NCI-H345 treated with DMSO at 0.1 percent for 48 hours (cell line): ENCODE data around the gene IGSF9B.

Experiments used
- DNase-seq: peaks from one replicate; lab custom pipeline; 2025; ENCODE audit not compliant: unreplicated experiment; lab: John Stamatoyannopoulos, UW

Gene IGSF9B

DNA sequence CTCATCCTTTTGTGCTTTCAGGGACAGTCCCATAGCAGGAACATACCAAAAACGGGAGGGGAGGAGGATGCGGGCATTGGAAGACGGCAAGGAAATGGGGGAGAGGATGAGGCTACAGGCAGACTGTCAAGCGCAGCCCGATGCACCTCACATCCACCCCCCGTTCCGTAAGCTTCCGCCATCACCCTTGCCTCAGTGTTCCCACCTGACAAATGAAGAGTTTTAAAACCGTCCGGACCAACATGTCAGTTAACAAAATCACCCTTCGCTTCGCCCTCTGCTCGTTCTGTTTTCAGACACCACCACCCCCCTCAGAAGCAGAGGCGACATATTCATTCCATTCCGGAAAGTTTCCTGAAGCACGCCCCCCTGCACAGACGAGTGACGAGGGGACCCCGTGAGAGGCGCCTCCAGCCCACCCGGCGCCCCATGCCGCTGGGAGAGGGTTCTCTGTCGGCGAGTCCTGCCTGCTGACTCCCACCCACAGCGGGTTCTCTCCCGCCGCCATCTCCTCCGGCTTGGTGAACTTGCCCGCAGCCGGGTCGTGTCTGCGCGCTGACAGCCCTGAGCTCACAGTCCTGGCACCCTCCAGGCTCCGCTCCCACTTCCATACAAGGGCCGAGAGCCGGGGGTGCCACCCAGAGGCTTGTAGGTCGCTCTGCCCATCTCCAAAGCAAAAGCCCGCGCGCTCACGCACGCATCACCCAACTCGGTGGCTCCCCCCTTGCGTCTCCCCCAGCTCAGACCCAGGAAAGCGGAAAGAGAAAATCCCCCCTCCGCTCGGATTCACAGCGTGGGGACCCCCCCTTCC is 1.5 kb downstream of the IGSF9B start:
- DNase-seq, result no peak

DNA sequence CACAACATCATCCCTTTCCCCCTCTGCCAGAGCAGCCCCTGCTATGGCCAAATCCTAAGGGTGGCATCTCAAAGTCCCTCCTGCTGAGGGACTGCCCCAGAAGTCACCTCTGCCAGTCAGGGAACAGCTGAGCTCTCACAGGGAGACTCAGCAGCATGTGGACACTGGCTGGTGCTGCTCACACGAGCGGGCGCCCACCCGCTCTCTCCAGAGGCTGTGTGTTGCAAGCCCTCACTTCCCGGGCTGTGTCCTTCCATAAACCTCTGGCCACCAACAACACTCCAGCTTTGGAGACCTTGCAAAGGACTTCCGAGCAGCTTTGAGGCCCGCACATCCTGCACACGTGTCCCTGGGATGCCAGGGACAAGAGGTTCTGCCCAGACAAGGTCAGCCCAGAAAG is 2.8 kb downstream of the IGSF9B start:
- DNase-seq, result no peak

DNA sequence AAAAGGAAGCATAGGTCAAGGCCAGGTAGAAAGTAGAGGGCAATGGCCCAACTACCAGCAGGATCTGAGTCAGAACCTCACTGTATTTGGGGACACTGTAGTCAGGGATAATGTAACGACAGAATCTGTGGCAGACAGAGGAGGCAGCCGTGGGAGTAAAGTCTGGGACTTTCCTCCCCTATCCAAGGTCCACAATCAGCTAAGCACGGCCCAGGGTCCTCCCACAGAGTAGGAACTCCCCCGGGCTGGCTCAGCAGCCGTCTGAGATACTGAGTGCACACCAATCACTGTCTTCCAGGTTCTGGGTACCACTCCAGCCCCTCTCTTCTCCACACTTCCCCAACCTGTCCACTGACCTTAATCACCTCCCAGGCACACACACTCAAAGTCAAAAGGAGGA is 3.2 kb downstream of the IGSF9B start:
- DNase-seq, result no peak

DNA sequence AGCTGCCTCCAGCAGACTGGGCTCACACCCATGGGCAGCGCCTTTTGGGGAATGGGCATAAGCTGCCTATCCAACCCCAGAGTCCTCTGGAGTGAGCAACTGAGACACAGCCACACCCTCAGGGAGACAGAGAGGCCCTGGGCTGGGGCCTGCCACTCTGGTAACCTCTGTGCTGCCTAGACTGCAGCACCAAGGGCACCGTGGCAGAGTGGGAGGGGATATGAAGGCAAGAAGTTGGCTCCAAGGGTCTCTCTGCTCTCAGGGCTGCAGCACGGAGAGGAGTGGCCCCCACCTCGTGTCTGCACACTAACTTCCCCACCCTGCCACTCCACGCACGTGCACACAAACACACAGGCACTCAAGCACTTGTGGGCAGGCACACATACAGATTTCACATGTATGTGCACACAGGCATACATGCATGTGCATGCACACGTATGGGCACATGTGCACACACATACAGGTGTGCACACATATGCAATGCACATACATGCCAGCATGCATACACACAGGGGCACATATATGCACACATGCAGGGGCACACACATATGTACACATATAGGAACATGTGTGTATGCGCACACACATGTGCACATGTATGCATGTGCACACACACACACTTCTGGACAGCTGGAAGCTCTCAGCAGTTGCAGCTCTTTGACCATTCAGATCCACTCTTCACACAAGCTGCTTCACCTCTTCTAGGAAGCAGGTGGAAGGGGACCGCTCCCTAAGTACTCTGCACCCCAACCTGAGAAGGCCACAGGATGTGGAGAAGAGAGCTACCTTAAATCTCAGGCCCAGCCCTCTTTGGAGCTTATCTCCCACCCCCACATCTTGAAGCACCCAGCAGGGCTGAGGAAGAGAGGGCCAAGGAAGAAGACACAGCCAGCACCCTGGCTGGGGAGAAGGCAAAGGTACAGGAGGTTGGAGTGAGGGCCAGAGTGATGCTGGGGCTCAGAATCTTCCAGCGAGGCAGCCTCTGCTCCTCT is 4.3 kb downstream of the IGSF9B start:
- DNase-seq, result no peak

DNA sequence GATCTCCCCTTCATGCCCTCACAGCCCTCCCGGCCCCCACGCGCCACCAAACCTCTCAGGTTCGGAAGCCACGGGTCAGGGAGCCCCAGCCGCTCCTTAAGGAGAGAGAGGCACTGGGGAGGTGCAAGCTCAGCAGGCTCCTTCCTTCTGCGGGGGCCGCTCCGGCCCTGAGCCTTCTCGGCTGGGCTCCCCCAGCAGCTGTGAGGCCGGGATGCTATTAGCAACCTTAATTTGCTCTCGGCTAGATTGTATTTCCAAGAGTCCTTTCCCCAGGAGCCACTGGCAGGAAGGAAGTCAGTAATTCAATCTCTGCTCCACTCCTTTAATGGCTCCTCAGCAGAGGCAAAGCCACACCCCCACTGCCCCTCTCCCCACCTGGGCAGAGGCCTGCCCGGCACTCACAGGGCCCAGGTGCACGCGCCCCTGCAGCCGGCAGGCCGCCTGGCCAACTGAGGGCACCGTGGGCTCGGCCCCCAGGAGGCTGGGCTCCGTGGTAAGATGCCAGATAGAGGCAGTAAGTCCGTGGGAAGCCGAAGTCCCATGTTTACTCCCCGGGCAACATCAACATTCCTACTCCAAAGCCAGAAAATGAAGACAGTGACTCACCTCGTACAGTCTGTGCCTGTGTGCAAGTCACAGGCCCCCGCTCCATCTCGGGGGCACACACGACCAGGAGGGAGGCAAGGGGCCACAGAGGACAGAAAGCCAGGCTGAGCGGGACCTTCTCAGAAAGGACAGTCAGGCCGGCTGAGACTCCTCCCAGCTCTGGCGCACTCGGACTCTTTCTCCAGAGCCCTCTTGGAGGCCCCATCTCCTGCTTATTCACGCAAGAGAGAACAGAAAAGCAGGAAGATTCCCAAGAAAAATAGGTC is 5.2 kb downstream of the IGSF9B start:
- DNase-seq, result no peak

DNA sequence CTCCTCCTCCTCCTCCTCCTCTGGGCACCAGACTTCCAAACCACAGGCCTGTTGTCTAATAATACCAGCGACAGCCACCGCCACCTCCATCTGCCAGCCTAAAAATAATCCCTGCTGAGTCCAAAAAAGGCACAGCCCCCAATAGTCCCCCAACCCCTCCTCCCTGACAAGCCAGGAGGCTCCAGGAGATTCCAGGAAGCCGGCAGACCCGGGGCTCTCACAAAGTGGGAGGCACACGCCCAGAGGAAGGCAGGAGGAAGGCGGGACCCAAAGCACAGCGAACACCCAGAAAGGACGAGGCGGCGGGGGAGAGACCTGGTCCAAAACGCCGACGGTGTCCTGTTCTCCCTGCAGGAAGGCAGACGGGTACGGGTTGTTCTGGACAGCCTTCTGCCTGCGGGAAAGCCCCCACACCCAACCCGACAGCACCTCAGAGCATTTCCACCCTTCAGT is 5.9 kb downstream of the IGSF9B start:
- DNase-seq, result no peak

DNA sequence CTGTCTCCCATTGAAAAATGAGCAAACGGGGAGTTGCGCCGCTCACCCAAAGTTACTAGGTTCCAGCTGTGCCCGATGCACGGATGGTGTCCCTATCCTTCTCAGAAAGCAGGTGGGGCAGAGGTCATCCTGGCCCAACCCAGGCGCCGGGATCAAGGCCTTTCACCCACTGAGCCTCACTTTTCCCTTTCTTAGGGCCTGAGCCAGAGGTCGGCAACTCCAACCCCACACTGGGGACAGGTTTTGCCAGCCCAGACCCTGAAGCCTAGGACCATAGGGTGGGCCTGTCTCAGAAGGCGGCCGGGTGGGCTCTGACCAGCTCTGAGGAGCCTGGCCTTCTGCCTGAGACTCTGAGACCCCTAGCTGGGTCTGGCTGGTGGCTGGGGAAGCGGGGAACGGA is 6.3 kb downstream of the IGSF9B start:
- DNase-seq, result no peak

DNA sequence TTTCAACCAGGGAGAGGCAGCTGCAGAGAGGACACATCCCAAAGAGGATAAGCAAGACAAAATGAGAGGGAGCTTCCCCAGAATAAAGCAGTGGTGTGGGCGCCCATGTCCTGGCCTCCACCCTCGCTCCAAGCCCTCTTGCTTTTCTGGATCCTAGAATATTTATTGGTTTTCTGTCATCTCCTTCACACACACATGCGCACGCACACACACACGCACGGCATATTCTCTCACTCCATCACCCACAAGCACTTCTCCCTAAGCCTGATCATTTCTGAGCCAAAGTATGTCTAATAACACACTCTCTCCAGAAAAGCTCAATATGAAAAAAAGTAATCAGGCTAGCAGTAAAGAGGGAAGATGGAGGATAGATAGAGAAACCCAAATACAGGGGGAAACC is 7.6 kb downstream of the IGSF9B start:
- no peak for DNase-seq

DNA sequence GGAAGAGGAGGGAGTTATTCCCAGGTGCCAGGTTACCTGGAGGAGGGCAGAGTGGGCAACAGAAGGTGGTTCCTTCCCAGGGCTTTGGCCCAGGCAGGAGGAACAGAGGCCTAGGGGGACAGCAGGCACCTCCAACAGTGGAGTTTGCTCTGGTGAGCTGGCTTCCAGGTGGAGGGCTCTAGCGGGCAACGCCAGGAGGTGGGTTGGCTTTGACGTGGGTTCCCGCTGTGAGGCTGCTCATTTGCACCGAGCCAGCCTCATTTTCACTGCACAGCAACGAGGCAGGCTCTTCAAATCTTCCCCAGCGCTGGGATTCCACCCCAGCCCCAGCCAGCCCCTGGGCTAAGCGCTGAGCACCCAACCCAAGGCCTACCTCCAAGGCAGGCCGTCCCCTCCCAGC is 8.1 kb downstream of the IGSF9B start:
- peak; percentile 58 for DNase-seq

DNA sequence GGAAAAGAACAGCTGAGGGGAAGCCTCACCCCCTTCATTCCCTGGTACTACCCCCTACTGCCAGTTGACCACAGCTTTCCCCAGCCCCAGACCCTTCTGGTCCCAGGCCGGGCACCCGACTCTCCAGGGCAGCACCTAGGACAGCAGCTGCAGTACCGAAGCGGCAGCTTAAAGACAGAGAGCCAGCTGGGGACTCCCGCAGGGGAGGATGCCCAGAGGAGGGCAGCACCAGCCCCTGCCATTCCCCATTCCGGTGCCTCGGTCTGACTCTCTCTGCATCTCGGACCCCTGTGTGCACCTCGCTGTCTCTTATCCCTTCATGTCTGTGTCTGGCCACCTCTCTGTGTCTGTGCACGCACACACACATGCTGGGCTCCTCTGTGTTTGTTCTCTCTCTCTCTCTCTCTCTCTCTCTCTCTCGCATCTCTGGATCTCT is 9.4 kb downstream of the IGSF9B start:
- peak; percentile 43 for DNase-seq

DNA sequence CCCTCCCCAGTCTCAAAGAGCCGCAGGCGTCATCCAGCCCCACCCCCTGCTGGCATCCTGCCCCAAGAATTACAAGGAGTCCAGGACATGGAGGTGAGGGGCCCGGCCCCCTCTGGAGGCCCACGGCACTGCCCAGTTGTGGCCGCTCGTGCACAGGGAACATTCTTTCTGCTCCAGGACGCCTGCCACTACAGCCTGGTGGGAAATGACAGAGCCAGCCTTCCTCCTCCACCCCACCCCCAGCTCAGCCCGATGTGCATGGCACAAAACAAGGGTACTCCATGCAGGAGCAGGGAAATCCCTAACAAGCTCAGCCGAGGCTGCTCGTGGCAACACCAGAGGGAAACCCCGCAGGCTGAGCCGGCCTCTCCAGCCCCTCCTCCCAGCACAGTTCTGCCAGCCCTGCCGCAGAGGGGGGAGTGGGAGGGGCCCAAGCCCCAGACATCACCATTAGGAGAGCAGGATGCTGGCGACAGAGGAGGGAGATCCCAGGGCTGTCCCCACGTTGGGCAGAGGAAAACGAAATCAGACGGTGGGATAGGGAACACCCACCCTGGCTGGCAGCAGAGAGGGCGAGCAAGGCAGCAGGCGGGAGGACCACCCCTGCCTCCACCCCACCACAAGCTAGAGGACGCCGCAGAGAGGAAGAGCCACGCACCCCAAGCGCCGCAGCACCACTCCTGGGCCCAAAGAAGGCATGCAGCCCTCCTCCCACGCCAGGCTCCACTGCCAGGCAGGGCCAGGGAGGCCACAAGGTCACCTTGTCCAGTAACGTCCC is 10.0 kb downstream of the IGSF9B start:
- peak; percentile 49 for DNase-seq

DNA sequence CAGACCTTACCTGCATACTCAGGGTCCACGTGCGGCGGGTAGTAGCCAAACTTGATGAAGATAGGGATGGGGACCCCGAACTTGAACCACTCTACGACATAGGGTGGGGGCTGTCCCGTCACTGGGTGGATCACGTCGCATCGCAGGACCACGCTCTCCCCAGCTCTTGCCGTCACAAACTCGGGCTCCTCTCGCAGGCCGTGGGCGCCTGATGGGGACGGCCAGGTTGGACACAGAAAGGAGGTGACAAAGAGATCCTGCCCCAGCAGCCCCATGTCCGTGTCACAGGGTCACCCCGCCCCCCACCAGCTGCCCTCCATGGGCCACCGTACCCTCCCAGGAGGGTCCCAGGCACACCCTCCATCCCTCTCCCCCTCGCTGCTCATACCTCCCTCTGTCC is 10.7 kb downstream of the IGSF9B start:
- DNase-seq, result no peak

DNA sequence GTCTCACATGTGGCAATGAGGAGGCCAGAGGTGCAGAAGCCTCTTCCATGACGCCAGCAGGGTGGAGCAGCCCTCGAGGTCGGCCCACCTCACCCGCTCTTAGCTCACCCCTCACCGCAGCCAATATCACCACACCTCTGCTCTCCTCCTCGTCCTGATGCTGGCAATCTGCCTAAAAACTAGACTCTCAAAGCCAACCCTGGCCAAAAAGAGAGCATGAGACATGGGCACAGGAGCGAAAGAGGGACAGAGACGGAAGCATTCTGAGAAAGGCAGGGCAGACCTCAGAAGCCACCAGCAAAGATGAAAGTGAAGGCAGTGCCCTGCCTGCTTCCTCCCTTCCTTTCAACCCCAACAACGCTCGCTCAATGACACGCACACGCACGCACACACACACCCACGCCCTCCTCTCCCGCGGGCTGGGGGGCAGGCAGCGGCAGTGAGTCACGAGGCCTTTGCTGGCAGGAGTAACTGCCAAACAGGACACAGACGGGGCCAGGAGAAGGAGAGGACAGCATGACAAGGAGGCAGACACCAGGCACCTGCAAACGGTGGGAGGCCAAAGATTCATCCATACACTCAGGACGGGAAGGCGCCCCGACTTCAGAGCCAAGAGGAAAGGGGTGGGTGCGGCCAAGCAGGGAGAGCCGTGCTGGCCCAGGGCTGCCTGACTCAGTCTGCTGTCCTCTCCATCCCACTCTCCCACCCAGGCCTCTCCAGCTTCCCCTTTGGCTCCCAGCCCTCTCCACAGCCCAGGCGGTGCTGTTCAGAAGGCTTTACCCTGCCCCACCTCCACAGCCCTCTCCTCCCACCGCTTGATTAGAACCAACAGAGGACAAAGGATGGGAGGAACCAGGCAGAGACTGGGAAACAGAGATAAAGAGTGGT is 11.4 kb downstream of the IGSF9B start:
- DNase-seq, result no peak

DNA sequence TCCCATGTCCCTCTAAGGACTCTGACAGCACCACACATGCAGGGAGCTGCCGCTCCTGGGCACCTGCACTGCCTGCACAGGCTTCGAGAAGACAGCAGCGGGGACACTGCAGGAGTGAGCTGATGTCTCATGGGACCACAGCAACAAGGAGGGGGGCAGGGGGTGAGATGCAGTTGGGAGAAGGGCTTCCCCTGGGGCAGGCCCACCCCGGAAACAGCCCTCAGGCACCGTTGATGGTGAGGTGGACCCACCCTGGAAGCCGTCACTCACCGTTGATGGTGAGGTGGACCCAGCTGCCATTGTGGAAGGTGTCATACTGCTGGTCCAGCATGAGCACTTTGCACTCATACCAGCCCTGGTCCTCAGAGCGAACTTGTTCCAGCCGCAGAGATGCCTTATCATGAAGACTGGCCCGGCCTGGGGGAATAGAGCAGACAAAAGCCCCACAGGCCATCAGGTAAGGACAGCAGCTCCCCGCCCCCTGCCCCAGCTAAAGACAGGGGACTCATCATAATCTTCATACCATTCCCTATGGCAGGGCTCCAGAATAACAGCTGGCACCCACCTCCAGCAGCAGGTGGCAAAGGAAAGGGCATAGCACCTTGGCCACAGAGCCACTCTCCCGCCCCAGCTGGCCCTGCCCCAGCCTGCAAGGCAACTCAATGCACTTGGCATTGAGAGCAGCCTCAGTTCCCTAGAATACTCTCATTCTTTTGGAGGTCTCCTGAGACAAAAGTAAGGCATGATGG is 12.6 kb downstream of the IGSF9B start:
- no peak for DNase-seq

DNA sequence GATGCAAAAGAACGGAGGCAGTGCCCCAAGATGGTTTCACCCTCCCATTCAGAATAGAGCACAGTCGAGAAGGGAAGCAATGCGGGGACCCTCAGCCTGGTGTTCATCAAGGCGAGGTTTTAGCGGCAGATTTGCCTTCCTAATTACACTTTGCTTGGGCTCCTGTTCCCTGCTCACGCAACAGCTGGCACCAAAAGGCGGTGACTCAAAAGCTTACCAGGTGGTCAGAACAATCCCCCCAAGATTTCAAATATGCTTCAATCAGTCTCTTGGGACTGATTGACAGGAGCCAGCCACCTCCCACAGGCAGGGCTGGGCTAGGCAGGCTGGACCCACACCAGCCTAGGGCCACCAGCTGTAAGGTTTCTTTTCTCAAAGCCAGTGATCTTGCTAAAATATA is 14.2 kb downstream of the IGSF9B start:
- DNase-seq, result no peak

DNA sequence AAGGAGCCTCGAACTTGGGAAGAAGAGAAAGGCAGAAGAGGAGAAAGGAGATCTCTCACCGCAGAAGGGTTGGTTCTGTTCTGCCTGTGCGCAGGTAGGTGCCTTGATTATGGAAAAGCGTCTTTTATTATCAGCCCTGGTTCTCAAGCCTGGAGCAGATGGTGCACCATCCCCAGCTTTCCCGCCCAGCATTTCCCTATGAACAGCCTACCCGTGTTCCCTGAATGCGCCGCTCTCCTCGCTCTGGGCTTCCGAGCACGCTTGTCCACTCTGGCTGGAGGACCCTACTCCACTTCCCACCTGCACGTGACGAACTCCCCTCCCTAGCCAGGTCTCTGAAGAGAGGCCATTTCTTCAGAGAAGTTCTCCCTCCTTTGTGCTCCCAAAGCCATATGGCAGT is 15.2 kb downstream of the IGSF9B start:
- no peak for DNase-seq

DNA sequence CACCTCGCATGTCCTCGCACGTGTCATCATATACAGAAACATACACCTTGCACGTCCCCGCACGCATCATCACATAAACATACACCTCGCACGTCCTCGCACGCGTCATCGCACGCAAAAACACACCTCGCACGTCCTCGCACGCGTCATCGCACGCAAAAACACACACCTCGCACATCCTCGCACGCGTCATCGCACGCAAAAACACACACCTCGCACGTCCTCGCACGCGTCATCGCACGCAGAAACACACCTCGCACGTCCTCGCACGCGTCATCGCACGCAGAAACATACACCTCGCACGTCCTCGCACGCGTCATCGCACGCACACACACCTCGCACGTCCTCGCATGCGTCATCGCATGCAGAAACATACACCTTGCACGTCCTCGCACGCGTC is 16.7 kb downstream of the IGSF9B start:
- DNase-seq, result no peak

DNA sequence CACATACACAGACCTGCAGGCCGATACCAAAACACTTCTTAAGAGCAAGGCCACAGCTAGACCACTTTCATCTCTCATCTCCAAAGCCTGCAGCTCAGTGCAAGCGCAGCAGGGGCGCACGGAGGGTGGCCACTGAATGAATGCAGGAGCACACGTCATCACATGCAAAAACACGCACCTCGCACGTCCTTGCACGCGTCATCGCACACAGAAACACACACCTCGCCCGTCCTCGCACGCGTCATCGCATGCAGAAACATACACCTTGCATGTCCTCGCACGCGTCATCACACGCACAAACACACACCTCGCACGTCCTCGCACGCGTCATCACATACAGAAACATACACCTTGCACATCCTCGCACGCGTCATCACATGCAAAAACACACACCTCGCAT is 17.2 kb downstream of the IGSF9B start:
- DNase-seq, result no peak

DNA sequence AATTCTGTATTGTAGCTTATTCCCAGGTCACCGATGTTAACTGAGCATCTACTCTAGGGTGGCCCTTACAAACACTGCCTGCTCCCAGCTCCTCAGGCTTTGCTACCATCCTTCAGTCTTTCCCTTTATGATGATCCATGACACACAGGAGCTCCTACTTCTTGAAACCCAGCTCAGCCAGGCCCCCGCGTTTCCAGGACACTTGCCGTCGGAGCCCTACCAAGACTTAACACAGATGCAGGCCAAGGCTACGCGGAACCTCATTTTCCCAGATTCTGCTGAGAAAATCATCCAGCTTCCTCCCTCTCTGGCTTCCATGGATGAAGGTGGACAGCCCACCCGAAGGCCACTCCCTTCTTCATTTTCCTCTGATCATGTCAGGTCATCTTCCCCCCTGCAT is 18.6 kb downstream of the IGSF9B start:
- DNase-seq, result no peak
